Esophagus squamous epithelium (tissue), 4 donors: Measurements from ENCODE around the gene HBZ.

Source experiments
- POLR2A ChIP-seq, 4 donors: fragments of 450-650 bp; IDR thresholded peaks; one replicate each; pipeline ENCODE4 v1.6.1; 2017; ENCODE audit warnings: antibody characterized with exemption in 4 of 4, mild to moderate bottlenecking in 4 of 4, moderate library complexity in 3 of 4
- TF ChIP-seq, protein P1 (sequence below), 6 experiments: fragments of 450-650 bp in 4 of 6; fragments of 200-600 bp in 2 of 6; sonication (generic) in 2 of 6; IDR thresholded peaks; one replicate each; pipeline ENCODE4 v1.5.1; 2016 to 2019; ENCODE audit warnings: antibody characterized with exemption in 6 of 6, mild to moderate bottlenecking in 4 of 6, moderate library complexity in 4 of 6

DNA sequence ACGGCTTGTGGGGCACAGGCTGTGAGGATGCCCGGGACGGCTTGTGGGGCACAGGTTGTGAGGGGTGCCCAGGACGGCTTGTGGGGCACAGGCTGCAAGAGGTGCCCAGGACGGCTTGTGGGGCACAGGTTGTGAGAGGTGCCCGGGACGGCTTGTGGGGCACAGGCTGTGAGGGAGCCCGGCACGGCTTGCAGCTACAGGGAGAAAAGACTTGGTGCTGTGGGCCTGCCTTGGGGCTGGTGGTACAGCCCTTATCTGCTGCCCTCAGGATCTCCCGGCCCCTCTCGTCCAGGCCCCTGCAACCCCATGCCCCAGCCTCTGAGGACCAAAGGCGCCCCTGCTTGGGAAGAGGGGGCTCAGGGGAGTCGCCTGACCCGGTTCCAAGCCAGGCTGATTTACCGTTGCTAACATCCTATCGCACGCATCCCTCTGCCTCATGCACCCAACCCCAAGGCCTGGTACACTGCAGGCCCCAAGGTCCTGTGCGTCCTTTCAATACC is 8.3 kb downstream of the HBZ start:
- TF ChIP-seq, protein P1, sequence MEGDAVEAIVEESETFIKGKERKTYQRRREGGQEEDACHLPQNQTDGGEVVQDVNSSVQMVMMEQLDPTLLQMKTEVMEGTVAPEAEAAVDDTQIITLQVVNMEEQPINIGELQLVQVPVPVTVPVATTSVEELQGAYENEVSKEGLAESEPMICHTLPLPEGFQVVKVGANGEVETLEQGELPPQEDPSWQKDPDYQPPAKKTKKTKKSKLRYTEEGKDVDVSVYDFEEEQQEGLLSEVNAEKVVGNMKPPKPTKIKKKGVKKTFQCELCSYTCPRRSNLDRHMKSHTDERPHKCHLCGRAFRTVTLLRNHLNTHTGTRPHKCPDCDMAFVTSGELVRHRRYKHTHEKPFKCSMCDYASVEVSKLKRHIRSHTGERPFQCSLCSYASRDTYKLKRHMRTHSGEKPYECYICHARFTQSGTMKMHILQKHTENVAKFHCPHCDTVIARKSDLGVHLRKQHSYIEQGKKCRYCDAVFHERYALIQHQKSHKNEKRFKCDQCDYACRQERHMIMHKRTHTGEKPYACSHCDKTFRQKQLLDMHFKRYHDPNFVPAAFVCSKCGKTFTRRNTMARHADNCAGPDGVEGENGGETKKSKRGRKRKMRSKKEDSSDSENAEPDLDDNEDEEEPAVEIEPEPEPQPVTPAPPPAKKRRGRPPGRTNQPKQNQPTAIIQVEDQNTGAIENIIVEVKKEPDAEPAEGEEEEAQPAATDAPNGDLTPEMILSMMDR (IDR thresholded peaks at IDR 0.05): no peak
- TF ChIP-seq POLR2A (IDR thresholded peaks at IDR 0.05): no peak
